ENCODE results near the gene TMEM9.

Gene TMEM9

DNA sequence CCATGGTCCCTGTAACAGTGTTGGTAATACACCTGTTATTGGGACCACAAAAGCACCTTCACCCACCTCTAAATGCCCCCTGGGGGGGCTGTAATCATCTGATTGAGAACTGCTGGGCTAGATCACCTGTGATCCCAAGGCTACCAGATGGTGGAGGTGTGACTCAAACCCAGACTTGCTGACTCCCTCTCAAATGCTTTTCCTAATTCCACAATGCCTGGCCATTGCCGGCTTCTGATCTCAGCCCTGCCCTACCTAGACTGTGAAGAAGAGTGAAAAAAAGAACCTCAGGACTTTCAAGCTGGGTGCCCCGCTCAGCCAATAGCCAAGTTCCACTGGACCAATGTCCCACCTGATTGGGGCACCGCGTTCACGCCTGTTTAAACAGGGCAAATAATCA, 9.6 kb downstream of the TMEM9 start:
- no peak for DNase-seq

DNA sequence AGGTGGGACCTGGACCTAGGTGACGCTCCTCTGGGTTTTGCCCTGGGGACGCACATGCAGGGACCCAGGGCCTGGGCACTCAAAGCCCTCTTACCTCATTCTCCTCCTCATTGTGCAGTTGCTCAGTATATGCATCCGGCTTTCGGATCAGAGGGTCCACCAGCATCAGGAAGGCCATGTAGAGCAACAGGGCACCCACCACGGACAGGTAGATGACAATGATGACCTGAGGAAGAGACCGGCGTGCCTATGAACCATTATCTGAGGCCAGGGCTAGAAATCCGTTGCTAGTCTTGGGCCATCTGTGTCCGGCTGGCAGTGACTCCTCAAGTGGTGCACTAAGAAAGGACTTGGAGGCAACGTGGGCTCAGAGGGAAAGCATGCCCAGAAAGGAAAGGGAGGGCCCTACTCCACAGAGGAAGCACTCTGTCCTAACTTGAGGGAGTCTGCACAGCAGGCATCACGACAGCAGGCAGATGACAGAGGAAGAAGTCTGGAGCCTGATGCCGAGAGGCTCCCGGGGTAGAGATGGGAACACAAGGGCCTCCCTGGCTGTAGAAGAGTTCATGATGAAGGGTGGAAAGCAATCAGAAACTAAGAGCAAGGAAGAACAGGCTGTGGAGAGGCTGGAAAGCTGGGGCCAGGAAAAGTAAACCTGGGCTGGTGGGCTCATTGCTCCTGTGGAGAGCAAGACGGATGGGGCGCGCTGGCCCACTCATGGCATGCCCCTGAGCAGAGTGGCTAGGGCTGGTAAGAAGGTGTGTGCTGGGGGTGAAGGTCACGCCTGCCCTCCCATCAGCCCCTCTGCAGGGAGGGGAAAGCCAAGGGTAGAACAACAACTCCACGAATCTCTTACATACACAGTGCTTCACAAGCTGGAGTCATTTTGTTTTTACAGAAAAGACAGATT, 10.3 kb downstream of the TMEM9 start:
- no peak for DNase-seq

GRCh38 chr1:201142849-201143725, 11.2 kb downstream of the TMEM9 start:
- DNase-seq = no peak

DNA sequence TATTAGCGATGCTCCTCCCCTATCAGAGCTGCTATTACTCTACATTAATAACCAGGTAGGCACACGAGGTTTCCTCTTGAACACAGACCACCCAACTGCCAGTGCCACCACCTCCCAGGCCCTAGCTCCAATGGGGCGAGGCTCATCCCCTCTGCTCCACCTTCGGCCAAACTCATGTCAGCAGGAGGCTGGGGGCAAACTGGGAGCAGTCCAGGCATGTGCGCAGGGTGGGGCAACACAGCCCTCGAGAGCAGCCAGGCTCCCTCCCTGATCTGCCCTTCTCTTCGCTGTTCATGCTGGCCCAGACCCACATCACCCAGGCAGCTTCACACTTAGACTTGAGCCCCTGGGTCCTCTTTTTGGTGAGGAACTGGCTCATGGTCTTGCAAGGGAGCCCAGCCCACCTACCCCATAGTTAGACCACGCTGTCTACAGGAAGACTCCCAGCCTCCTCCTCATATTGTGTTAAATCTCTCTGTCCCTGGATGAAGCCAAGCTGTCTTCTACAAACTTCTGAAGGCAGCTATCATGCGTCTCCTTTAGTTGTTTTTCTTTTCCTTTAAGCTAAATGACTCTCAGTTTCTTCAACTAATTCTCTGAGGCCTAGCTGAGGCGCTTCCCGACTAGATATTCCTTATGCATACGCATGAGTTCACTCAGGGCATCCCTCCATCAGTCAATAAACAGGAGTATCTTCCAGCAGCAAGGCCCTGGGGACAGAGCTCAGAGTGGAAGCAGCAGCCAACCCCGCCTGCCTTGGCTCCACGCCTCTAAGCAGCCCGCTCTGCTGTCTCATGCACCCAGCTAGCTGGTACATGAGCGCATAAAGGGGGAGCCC, 12.0 kb downstream of the TMEM9 start:
- no peak for DNase-seq

- DNase-seq = no peak
Measured at GRCh38 chr1:201141418-201141817, 12.9 kb downstream of the TMEM9 start.

DNA sequence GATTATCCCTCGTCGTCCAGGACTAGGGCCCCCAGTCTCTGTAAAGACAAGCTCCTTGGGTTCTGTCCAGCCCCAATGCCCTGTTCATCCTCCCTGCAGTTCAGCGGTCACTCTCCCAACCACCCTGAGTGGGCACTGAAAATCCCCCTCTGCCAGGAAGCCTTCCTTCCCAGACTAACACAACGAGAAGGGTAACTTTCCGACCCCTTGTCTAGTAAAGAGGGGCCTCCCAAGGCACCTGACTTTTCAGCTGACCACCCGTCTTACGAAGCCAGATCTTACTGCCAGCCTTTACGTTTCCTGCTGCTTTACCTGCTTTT, 13.4 kb downstream of the TMEM9 start:
- no peak for DNase-seq

DNA sequence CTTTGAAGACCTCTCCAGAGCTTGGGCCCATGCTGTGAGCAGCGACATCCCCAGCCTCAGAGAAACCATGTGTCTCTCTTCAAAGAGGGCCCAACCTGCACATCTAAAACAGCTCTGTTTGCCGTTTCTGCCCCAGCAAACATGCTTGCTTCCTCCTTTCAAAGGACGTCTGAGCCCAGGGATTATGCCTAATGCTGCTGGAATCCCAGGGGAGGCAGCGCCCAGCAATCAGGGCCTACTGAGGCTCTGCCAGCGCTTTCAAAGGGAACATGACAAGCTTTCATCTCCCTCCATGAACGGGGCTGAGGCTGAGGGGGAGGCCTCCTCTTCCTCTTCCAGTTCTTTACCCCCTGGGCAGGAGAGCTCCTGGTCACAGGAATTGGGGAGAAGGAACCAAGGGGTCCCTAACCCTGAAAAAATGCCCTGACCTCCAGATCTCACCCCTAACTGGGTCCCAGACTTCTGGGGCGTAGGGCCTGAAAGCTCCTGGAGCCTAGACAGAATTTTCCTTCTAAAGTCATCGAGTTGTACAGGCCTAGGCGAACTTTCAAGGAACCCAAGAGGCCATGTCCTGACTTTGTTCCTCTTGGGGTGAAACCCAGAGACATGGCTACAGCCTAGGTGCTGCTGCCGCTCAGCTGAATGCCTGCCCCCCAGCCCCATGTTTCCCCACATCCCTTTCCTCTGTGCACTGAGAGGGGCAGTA, 13.9 kb downstream of the TMEM9 start:
- DNase-seq = no peak

GRCh38 chr1:201139756-201140155, 14.5 kb downstream of the TMEM9 start:
- no peak for DNase-seq

DNA sequence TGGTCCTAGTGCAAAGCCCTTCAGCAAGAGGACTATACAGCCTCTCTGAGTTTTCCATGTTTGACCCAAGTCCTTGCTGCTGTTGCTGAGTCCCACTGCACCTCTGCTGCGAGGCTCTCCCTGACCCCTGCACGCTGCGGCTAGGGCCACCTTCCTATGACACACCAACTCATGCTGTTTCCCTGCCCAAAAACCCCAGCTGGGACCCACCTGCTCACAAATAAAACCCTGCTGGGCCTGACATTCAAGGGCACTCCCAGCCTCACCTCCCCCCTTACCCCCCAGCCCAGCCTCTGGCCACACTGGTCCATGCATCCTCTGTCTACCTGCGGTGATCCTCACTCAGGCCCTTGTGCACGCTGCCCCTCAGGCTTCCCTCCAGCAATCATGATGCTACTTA, 15.0 kb downstream of the TMEM9 start:
- no peak for DNase-seq

- no peak for DNase-seq
Measured at GRCh38 chr1:201138311-201138840, 15.9 kb downstream of the TMEM9 start.

DNA sequence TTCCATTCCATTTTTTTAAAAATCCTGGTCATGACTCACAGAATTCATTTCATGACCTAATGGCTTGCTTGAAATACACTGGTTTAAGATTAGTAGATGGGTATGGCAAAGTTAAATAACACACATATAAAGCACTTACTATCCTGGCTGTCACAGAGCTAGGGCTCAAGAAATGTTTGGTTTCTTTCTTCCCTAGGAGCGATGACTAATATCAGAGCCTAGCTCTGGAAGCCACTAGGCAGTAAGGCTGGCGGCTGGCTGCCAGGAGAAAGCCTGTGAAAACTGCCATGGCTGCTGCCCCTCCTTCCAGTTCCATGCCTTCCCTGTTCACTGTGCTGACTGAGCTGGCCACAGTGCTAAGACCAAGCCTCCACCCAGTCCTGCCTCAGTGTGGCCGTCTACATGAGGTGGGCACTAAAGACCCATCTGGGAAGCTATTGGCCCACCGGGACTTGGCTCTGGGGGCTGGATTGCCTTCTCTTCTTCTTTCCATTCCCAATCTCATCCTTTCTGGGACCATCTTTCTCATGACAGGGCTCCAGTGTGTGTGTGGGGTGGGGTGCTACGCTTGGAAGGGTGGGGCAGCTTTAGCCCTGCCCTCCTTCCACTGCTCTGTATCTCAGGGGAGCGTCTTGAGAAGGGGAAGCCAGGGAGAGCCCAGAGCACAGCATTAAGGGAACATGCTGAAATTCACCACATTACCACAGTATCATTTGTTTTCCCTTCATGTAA, 16.5 kb downstream of the TMEM9 start:
- peak; percentile 91 for DNase-seq

DNA sequence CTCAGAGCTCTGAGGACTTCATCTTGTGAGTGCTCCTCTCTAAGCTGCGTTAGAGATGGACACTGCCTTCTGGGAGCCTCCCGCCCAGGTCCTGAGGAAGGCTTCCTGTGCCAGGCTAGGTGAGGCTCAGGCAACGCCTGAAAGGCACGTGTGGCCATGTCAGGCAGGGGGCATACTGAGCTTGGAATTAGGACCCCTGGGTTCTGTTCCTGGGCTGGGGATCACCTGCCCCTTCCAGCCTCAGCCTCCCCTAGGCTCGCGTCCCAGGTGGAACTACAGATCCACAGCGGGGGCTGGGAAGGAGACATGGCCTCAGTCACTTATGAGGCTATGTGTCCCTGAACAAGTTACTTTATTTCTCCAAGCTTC, 17.3 kb downstream of the TMEM9 start:
- DNase-seq = no peak

- no peak for DNase-seq
Measured at GRCh38 chr1:201136355-201137023, 17.8 kb downstream of the TMEM9 start.

DNA sequence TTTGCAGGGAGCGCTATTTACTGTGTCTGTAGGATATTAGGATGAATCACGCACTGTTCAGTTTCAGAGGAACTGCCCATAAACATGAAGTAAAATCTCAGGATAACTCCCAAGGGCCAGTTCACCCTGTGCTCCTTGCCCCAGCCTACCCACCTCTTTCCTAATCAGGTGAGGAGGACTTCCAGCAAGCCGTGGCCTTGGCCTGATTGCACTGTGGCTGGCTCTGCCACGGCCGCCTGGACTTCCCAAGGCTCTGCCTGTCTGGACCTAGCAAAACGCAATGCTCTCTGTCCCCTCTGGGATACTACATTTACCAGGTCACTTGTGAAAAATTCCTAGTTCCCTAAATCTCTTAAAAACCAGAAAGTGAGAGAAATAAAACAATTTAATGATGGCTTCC, 19.9 kb downstream of the TMEM9 start:
- no peak for DNase-seq

DNA sequence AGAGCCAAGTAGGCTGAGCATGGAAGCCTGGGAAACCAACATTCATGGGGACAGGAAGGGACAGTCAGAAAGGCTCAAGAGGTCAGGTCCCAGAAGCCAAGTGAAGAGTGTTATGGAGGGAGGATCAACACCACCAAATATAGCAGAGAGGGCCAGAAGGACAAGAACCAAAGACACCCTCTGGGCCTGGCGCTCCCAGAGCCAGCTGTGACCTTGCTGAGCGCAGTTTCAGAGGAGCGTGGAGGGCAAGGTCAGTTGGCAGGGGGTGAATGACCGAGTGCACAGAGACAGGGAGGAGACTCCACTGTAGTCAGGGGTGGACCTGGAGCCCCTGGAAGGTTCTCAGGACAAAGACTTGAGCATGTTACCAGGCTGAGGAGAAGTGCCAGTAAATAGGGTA, 22.9 kb downstream of the TMEM9 start:
- no peak for DNase-seq

DNA sequence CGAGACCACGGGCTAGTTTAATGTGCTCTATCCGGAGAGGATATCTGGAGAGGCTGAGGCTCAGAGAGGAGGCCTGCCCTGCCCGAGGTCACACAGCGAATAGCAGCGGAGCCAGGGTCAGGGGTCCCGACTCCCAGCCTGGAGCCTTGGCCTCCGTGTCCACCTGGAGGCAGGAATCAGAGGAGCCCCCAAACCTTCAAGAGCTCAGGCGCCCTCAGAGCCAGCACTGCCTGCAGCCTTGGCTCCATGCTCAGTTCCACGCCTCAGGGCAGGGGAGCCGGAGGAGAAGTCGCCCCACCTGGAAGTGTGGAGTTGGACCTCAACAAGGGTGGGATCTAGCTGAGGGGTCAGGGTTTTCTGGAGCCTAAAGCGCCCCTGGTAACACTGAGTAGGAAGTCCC, 25.3 kb downstream of the TMEM9 start:
- DNase-seq = no peak

GRCh38 chr1:201128476-201128875, 25.8 kb downstream of the TMEM9 start:
- no peak for DNase-seq

GRCh38 chr1:201127755-201128455, 26.4 kb downstream of the TMEM9 start:
- DNase-seq = peak; percentile 75

- no peak for DNase-seq
Measured at GRCh38 chr1:201126832-201127754, 27.2 kb downstream of the TMEM9 start, which contains the start of gene ASCL5. Gene ASCL5, minus strand, starts transcription at chr1:201127184. Its CDS starts 11,812 bp downstream, at chr1:201115372.
